ENCODE results near the gene ZBTB7C.

The ZBTB7C gene

GRCh38 chr18:48119204-48119603 lies 290.0 kb downstream of the ZBTB7C start:
- no peak for DNase-seq (ENCODE audit: low read depth)

GRCh38 chr18:48116873-48117630 lies 292.1 kb downstream of the ZBTB7C start:
- DNase-seq (ENCODE audit: low read depth), result no peak

GRCh38 chr18:48116017-48116416 lies 293.2 kb downstream of the ZBTB7C start:
- DNase-seq (ENCODE audit: low read depth), result no peak

- no peak for DNase-seq (ENCODE audit: low read depth)
These were observed 295.5 kb downstream of the ZBTB7C start for GRCh38 chr18:48113691-48114090.

GRCh38 chr18:48111587-48111986 lies 297.6 kb downstream of the ZBTB7C start:
- DNase-seq (ENCODE audit: low read depth), result no peak

GRCh38 chr18:48110797-48111196 lies 298.4 kb downstream of the ZBTB7C start:
- DNase-seq (ENCODE audit: low read depth), result no peak

- no peak for DNase-seq (ENCODE audit: low read depth)
These were observed 299.2 kb downstream of the ZBTB7C start for GRCh38 chr18:48109961-48110493.

- DNase-seq (ENCODE audit: low read depth), result no peak
These were observed 301.0 kb downstream of the ZBTB7C start for GRCh38 chr18:48108136-48108535.

GRCh38 chr18:48106976-48107781 lies 302.0 kb downstream of the ZBTB7C start:
- DNase-seq (ENCODE audit: low read depth), result no peak

GRCh38 chr18:48106498-48106897 lies 302.7 kb downstream of the ZBTB7C start:
- no peak for DNase-seq (ENCODE audit: low read depth)

GRCh38 chr18:48105317-48105716 lies 303.9 kb downstream of the ZBTB7C start:
- DNase-seq (ENCODE audit: low read depth), result no peak

GRCh38 chr18:48104705-48105104 lies 304.5 kb downstream of the ZBTB7C start:
- no peak for DNase-seq (ENCODE audit: low read depth)

GRCh38 chr18:48100651-48101165 lies 308.5 kb downstream of the ZBTB7C start:
- no peak for DNase-seq (ENCODE audit: low read depth)

- DNase-seq (ENCODE audit: low read depth), result no peak
These were observed 309.0 kb downstream of the ZBTB7C start for GRCh38 chr18:48100165-48100575.

GRCh38 chr18:48099481-48100164 lies 309.6 kb downstream of the ZBTB7C start:
- no peak for DNase-seq (ENCODE audit: low read depth)

GRCh38 chr18:48098538-48098937 lies 310.6 kb downstream of the ZBTB7C start:
- no peak for DNase-seq (ENCODE audit: low read depth)

- DNase-seq (ENCODE audit: low read depth), result no peak
These were observed 311.2 kb downstream of the ZBTB7C start for GRCh38 chr18:48098007-48098406.

GRCh38 chr18:48095726-48096125 lies 313.5 kb downstream of the ZBTB7C start:
- DNase-seq (ENCODE audit: low read depth), result no peak

GRCh38 chr18:48093104-48093503 lies 316.1 kb downstream of the ZBTB7C start:
- no peak for DNase-seq (ENCODE audit: low read depth)

GRCh38 chr18:48091869-48092497 lies 317.2 kb downstream of the ZBTB7C start:
- DNase-seq (ENCODE audit: low read depth), result no peak

- no peak for DNase-seq (ENCODE audit: low read depth)
These were observed 318.5 kb downstream of the ZBTB7C start for GRCh38 chr18:48090702-48091101.

GRCh38 chr18:48090021-48090420 lies 319.2 kb downstream of the ZBTB7C start:
- DNase-seq (ENCODE audit: low read depth), result no peak

All from activated T-cell treated with anti-CD3 and anti-CD28 coated beads for 1 hour (primary cell).